ENCODE data around the gene OAS1. TPM values are rescaled to one million over a fixed set of nuclear protein-coding genes. Genes with fewer than 3 reads are reported as not detected.

Gene OAS1
- polyA plus RNA-seq, 1 experiment: 1.4 TPM

- POLR2A ChIA-PET: no interaction called here
- no peak overlapping the region for H3K4me3 ChIP-seq (ENCODE audit: low read depth, low read length)
- no peaks in the 10 kb centered on the region for H3K27me3 ChIP-seq (ENCODE audit: control insufficient read depth, insufficient read depth, low read length)
- no peak for DNase-seq (ENCODE audit: low read depth)
- TF ChIP-seq, protein P1, sequence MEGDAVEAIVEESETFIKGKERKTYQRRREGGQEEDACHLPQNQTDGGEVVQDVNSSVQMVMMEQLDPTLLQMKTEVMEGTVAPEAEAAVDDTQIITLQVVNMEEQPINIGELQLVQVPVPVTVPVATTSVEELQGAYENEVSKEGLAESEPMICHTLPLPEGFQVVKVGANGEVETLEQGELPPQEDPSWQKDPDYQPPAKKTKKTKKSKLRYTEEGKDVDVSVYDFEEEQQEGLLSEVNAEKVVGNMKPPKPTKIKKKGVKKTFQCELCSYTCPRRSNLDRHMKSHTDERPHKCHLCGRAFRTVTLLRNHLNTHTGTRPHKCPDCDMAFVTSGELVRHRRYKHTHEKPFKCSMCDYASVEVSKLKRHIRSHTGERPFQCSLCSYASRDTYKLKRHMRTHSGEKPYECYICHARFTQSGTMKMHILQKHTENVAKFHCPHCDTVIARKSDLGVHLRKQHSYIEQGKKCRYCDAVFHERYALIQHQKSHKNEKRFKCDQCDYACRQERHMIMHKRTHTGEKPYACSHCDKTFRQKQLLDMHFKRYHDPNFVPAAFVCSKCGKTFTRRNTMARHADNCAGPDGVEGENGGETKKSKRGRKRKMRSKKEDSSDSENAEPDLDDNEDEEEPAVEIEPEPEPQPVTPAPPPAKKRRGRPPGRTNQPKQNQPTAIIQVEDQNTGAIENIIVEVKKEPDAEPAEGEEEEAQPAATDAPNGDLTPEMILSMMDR (IDR thresholded peaks at IDR 0.05; ENCODE audit: insufficient read depth, low read depth, low read length): no peak
- CTCF ChIA-PET: interaction anchor here (1.8 kb wide), 1 partner anchor 28 kb away, joined by 6 read pairs; no protein-coding TSS in a partner anchor
- H3K36me3 ChIP-seq (ENCODE audit: control insufficient read depth, insufficient read depth, low read length): no peaks in the 10 kb centered on the region; the same call in 1 of the 2 replicates
Measured at GRCh38 chr12:112964915-112965314, 58.2 kb downstream of the OAS1 start.

DNA sequence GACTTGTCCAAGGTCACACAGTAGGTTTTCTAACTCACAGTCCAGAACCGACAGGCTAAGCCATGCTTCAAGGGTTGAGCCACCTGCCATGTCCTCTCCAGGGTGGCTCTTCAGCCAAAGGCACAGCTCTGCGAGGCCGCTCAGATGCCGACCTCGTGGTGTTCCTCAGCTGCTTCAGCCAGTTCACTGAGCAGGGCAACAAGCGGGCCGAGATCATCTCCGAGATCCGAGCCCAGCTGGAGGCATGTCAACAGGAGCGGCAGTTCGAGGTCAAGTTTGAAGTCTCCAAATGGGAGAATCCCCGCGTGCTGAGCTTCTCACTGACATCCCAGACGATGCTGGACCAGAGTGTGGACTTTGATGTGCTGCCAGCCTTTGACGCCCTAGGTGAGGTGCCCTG lies 58.9 kb downstream of the OAS1 start:
- Histone ChIP-seq H3K36me3 (ENCODE audit: control insufficient read depth, insufficient read depth, low read length) (no peaks in the 10 kb centered on the region; the same call in 1 of the 2 replicates), H3K4me3 (ENCODE audit: low read depth, low read length) (no peak overlapping the region), H3K27me3 (ENCODE audit: control insufficient read depth, insufficient read depth, low read length) (no peaks in the 10 kb centered on the region)
- CTCF ChIA-PET: interaction anchor here (1.8 kb wide), 1 partner anchor 27 kb away, joined by 6 read pairs; no protein-coding TSS in a partner anchor
- DNase-seq (ENCODE audit: low read depth): no peak
- TF ChIP-seq, protein P1 (IDR thresholded peaks at IDR 0.05; ENCODE audit: insufficient read depth, low read depth, low read length): no peak
- POLR2A ChIA-PET: no interaction called here

DNA sequence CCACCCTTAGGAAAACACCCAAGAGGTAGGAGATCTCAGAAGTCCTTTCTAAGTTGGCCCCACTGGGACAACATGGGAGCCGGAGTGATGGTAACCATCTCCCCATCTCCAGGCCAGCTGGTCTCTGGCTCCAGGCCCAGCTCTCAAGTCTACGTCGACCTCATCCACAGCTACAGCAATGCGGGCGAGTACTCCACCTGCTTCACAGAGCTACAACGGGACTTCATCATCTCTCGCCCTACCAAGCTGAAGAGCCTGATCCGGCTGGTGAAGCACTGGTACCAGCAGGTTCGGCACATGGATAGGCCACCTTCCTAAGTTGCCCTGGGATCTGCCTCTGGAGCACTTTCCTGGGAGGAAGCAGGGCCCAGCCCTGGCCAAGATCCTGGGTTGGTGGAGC lies 60.5 kb downstream of the OAS1 start:
- CTCF ChIA-PET: no interaction called here
- POLR2A ChIA-PET: no interaction called here
- Histone ChIP-seq H3K36me3 (ENCODE audit: control insufficient read depth, insufficient read depth, low read length) (no peaks in the 10 kb centered on the region), H3K27me3 (ENCODE audit: control insufficient read depth, insufficient read depth, low read length) (no peaks in the 10 kb centered on the region), H3K4me3 (ENCODE audit: low read depth, low read length) (no peak overlapping the region)
- TF ChIP-seq, protein P1 (IDR thresholded peaks at IDR 0.05; ENCODE audit: insufficient read depth, low read depth, low read length): no peak
- no peak for DNase-seq (ENCODE audit: low read depth)

DNA sequence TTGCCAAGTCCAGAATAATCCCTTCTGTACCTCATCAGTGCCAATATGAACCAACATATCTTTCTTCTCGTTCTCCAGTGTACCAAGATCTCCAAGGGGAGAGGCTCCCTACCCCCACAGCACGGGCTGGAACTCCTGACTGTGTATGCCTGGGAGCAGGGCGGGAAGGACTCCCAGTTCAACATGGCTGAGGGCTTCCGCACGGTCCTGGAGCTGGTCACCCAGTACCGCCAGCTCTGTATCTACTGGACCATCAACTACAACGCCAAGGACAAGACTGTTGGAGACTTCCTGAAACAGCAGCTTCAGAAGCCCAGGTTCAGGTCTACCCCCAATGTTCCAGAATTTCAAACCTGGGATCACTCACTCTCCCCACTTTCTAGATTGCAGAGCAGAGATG lies 61.1 kb downstream of the OAS1 start:
- no peaks in the 10 kb centered on the region for H3K36me3 ChIP-seq (ENCODE audit: control insufficient read depth, insufficient read depth, low read length)
- ChIA-PET POLR2A (no interaction called here), CTCF (no interaction called here)
- no peak overlapping the region for H3K4me3 ChIP-seq (ENCODE audit: low read depth, low read length)
- no peak for DNase-seq (ENCODE audit: low read depth)
- TF ChIP-seq, protein P1 (IDR thresholded peaks at IDR 0.05; ENCODE audit: insufficient read depth, low read depth, low read length): no peak
- H3K27me3 ChIP-seq (ENCODE audit: control insufficient read depth, insufficient read depth, low read length): no peaks in the 10 kb centered on the region

Other genes starting within 250 kb of the OAS1 start
- gene RPH3A, start 115.2 kb upstream of the OAS1 start, polyA plus RNA-seq (2011; rRNA removed): not detected in 2 replicates
- 3.7 and 6.7 TPM in 2 replicates for gene OAS3, start 31.5 kb downstream of the OAS1 start, polyA plus RNA-seq (2011; rRNA removed)
- 1.2 and 1.9 TPM in 2 replicates for gene OAS2, start 71.6 kb downstream of the OAS1 start, polyA plus RNA-seq (2011; rRNA removed)
- not detected in 2 replicates for gene DTX1, start 149.8 kb downstream of the OAS1 start, polyA plus RNA-seq (2011; rRNA removed)
- not detected in 2 replicates for gene RASAL1, start 228.8 kb downstream of the OAS1 start, polyA plus RNA-seq (2011; rRNA removed)
- not detected in 2 replicates for gene CFAP73, start 242.8 kb downstream of the OAS1 start, polyA plus RNA-seq (2011; rRNA removed)